GM18517 (cell line): Measurements from ENCODE around the gene CENPX.

Experiments used
- ATAC-seq: cut with Tn5 transposase; IDR thresholded peaks from one replicate; pipeline ENCODE4 v1.9.1; 2021; ENCODE audit warnings: mild to moderate bottlenecking, moderate library complexity; ENCODE audit not compliant: unreplicated experiment

The CENPX gene

DNA sequence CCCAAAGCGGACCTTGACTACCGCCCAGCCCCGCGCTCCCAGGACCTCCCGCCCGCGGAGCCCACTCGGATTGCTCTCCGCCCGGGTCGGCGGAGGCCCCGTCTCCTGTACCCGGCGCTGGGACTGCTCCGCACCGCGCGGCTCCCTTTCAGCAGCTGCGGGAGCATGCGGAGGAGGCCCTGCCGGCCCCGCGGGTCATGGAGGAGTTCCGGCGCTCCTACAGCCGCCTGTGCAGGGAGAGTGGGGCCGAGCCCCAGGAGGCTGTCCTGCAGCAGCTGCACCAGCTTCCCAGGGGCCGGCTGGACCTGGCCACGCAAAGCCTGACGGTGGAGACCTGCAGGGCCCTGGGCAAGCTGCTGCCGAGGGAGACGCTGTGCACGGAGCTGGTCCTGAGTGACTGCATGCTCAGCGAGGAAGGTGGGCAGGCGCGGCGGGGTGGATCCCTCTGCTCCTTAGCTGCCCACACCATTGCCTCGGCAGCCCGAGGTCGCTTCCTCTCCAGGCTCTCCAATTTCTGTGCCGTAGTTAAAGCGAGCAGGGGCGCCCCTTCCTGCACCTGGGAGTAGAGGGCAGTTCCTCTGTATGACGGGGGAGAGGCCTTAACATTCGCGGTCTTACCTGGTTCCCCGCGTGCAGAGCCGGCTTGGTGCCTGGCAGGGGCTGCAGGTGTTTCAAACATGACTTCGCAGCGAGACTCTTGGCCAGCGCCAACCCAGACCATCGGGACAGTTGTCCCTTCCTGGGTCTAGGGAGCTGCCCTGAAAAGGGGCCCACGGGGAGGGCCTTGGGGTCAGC lies 966 bp upstream of the CENPX start:
- ATAC-seq, result peak; percentile 13

DNA sequence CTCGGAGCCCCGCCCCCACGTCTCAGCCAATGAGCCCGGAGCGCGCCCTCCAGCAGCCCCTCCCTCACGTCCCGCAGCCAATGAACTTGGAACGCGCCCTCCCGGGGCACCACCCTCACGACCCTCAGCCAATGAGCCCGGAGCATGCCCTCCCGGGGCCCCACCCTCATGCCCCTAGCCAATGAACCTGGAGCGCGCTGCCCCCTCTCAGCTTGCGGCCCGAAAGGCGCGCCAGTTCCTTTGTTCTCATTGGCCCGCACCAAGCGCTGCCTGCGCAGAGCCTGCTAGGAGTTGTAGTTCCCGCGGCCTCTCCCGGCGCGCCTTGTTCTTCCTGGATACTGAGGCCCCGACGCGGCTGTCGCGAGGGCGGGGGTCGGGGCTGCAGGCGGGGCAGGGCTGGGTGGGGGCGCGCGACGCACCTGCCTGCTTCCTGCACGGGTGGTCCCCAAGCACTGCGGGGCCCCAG lies 336 bp upstream of the CENPX start, which contains the start of gene LRRC45:
Gene LRRC45, plus strand, starts transcription at position 325 of the 466 bp plus-strand sequence. CDS start 339 bp downstream, outside the sequence.
- ATAC-seq, result peak; percentile 85

DNA sequence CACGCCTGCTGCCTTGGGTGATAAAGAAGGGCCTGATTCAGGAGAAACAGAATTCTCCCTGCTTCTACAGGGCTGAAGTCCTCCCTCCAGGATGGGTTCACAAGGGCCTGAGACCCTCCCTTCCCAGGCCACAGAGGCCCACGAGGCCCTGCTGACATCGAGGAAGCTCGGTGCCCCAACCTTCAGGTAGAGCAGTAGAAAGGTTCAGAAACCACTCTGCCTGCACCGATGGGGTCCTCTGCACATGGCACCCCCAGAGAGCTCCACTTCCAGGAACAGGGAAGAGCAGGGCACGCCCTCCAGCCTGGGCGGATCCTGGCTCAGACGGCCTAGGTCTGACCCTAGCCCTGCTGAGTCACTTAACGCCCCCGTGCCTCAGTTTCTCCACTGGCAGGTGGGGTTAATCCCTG lies 773 bp downstream of the CENPX start:
- ATAC-seq, result no peak

GRCh38 chr17:82021107-82021899 lies 1.4 kb downstream of the CENPX start:
- no peak for ATAC-seq

- no peak for ATAC-seq
These were observed 2.0 kb downstream of the CENPX start for GRCh38 chr17:82020572-82021106.

GRCh38 chr17:82019690-82020571 lies 2.7 kb downstream of the CENPX start:
- ATAC-seq, result no peak

DNA sequence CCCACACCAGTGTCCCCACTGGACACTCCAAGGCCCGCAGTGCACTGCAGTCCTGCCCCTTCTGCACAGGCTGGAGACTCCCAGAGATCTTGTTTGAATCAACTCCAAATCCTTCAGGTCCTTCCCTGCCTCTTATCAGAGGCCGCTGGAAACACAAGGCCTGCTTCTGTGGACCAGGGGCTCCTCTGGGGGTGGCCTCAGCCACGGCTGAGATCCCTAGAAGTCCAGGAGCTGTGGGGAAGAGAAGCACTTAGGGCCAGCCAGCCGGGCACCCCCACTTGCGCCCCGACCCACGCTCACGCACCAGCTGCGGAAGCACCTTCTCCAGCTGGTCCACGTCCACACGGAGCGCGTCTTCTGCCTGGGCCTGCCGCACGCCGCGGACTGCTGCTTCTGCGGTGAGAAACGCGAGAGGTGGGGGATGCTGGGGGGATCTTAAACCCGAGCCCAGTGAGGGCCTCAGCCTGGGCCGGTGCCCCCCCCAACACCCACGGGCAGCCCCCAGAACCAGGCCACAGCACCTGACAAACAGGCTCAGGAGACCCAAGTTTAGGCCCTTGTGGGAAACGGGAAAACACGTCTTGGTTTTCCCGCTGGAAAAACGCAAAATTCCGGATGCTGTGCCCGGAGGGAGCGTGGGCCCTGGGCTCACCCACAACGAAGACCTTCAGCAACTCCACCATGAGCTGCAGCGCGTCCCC lies 3.5 kb downstream of the CENPX start:
- ATAC-seq, result no peak

- ATAC-seq, result no peak
These were observed 4.3 kb downstream of the CENPX start for GRCh38 chr17:82018152-82018988.

- no peak for ATAC-seq
These were observed 5.0 kb downstream of the CENPX start for GRCh38 chr17:82017612-82018151.

- ATAC-seq, result no peak
These were observed 5.7 kb downstream of the CENPX start for GRCh38 chr17:82016875-82017459.

- no peak for ATAC-seq
These were observed 6.4 kb downstream of the CENPX start for GRCh38 chr17:82016061-82016874.

DNA sequence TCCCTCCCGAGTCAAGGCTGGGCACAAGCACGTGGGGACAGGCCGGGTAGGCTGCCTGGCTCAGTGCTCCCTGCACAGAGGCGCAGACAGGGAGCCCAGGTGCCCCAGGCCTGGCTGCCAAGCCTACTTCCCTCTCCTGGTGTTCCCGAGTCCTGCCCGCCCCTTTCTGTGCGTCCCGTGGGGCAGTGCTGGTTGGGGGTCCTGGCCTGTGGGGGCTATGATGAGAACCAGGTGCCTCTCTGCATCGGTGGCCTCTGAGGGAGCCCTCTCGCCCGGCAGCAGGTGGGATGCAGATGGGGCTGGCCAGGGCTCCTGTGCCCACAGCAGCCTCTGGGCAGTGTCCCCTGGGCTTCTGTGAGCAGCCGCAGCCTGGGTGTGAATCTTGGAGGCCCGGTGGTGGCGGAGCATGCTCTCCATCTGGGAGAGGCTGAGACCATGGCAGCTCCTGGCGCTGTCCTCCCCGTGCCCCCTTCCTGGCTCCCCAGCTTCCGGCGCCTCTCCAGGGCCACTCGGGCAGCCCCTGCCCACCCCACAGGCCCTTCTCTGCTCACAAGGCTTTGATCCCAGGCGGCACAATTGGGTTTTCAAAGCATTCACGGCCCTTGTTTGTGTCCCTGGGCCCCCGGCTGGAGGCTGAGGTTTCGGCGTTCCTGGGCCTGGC lies 7.2 kb downstream of the CENPX start:
- ATAC-seq, result no peak

GRCh38 chr17:82014971-82015310 lies 7.7 kb downstream of the CENPX start:
- no peak for ATAC-seq

DNA sequence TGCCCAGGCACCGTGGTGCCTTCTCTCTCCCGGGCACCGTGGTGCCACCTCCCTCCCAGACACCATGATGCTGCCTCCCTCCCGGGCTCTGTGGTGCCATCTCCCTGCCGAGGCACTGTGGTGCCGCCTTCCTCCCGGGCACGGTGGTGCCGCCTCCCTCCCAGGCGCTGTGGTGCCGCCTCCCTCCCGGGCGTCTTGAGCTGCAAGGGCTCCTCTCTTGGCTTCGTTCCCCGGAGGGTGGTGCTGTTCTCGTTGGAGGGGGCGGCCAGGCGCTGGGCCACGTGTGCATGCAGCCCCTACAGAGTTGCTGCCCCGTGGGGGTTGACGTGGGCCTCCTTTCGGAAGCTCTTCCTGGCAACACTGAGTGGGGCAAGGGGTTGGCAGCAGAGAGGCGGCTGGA lies 8.2 kb downstream of the CENPX start:
- no peak for ATAC-seq

GRCh38 chr17:82013772-82014321 lies 8.8 kb downstream of the CENPX start:
- no peak for ATAC-seq

DNA sequence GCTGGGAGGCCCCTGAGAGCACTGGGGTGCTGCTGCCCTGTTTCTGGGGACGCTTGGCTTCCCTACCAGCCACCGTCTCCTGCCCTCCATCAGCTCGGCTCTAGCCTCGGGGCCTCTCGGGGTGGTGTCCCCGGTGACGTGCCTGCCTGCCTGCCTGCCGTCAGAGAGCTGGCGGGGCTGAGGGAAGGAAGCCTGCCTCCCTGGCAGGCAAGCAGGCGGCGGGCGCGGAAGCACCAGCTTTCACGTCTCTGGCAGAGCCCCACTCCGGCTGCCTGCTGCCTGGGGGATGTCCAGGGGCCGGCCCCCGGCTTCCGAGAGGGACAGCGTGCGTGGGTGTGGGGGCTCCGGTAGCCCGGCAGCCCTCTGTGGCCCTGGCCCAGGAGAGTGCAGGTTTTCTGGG lies 9.3 kb downstream of the CENPX start:
- no peak for ATAC-seq
